GM15510 (cell line): ENCODE results near the gene TNN.

Experiments
- POLR2A ChIP-seq: IDR thresholded peaks from 3 replicates; pipeline ENCODE4 v1.6.1; 2011; ENCODE audit warnings: borderline replicate concordance; ENCODE audit not compliant: insufficient read length; ENCODE audit errors: extremely low read depth

The TNN gene

DNA sequence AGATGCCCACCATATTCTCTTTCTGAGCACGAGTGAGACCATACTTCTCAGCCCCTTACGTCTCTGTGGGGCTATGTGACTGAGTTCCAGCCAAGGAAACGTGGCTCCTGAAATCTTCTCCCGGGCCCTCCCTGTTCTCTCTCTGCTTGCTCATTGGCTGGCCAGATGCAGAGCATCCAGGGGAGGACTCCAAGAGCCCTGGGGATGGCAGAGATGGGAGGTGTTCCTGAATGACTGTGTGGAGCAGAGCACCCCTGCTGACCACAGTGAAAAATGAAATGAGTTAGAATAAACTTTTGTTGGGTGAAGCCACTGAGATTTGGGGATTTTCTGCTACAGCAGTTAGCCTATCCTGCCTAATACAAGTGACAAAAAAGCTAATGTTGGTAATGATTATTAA, 101.1 kb downstream of the TNN start:
- no peak for TF ChIP-seq POLR2A

DNA sequence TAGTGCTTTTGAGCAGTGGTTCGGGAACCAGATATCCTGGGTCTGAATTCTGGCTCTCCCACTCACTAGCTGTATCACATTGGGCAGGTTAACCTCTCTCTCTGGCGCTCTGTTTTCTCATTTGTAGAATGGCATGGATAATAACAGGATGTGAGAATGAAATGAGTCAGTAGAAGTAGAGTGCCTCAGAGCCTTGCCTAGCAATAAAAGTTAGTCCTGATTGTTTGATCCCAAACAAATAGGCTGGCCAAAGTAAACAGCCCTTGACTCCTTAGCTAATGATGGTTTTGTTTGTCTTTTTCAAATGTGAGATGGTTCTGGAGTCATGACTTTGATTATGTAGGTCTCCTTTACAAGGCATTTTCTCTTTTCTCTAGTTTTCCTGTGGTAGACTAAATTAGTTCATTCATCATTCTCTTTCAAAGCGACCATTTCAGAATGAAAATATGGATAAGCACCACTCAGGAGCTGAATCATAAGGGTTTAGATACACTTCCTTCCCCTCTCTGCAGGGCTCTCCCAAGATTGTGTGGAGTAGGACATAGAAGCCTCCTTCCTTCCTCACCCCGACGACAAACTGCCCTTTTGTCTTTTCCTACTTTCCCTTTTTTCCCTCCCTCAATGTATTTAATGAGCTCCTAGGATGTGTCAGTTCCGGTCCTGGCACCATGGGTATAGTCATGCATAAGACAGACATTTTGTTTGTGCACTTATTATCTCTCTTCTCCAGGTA, 101.8 kb downstream of the TNN start:
- no peak for TF ChIP-seq POLR2A

DNA sequence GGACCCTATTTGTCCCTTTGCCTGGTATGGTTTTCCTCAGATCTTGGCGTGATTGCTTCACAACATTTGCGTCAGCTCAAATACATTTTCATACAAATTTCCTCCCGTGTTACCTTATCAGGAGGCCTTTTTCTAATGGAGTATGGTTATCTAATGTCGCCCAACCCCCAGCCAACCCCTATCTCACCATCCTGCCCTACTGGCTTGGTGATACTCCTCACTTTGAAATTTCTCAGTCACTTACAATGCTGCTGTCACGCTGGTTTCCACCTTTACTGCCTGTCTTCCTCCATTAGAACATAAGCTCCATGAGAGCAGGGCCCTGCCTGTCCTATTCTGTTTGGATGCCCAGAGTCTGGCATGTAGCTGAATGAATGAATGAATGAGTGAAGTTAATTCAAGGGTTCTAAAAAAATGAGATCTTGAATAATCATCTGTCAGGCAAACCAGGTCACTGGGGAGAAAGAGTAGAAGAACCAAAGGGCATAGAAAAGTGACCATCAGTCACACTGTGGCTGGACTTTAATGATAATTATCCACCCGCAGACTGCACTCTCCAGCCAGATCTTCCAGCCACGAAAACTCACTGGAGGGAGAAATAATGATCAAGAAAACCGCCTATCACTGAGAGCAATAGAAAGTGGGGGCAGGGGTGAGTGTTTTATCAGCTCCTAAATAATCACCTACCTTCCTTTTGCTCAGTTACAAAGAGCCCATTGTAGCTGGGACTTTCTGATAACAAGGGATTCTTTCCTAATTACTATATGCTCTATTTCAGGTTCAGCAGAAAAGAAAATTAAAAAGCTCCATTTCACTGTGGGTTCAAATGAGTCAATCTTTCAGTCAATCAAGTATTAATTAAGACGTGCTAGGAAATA, 103.6 kb downstream of the TNN start:
- no peak for TF ChIP-seq POLR2A

DNA sequence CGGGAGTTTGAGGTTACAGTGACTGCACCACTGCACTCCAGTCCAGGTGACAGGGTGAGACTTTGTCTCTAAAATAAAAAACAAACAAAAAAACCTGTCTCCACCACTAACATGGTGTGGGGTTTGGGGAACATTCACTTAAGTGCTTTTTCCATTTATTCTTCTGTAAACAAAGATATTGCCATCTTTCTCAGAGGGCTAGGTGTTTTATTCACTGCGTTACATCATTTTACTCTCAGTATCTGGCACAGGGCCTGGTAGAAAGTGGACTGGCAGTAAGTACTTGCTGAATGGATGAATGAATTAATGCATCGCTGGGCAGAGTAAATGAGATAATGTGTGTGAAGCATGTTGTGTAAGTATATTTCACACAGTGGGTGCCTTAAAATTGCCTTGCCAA, 104.9 kb downstream of the TNN start:
- no peak for TF ChIP-seq POLR2A

DNA sequence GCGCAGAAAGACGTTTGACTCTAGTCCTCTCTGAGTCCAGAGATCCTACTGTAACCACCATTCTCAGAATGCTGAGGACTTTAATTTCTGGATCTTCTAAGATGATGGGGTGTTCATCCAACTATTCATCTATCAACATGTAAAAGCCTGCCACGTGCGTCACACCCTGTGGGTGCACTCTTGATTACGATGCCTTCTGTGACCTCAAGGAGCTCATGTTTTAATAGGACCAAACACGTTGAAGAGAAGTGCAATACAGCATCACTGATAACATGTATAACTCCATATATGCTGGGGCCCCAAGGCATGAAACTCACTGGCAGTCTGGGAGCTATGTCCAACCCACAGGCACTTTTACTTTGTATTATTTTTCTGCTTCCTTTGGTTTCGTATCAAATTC, 105.9 kb downstream of the TNN start:
- TF ChIP-seq POLR2A, result no peak

DNA sequence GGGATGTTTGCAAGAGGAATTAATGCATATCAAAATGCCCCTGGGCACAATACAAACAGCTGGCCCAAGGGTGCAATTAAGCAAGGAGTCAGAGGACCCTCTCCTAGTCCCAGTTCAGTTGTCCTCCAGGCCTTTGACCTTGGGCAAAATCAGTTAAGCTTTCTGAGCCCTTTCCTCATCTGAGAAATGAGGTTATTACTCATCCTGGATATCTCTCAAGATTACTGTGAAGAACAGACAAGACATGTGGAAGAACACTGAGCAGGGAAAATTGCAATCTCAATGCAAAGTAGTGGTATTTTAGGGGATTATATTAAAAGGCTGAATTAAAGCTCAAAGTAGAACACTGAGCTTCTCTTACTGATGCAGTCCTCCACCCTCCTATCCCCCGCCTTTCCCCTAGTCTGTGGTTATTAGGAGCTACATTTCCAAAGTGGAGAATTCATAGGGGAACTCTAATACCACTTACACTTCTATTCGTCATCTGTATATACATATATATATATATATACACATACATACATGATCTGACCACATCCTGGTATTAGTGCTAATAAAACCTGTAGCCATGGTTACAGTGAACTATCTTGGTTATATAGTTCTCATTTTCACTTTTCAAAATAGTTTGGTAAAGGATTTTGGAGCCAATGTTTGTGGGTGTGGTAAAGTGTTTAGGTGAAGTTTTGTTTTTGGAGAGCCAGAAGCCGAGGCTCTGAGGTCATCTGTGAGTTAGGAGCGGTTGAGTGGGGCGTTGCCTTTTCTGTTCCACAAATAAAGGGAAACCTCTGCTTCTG, 106.9 kb downstream of the TNN start:
- TF ChIP-seq POLR2A, result no peak

DNA sequence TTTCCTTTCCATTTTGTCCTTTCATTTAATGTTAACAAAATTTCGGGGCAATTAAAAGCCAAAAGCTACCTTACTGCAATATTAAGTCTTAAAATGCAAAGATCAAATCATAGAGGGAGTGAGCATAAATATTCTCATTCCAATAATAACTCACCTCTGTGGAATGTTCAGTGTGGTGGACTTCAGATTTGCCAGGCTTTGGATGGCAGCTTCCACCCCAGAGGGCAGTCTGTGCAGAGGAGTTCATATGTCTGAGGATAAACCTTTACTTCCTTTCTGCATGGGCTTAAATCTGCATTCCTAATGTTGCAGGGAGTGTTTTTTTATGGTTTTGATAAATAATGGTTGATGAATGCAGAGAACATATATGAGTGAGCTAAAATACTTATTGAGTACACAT, 108.6 kb downstream of the TNN start:
- no peak for TF ChIP-seq POLR2A

DNA sequence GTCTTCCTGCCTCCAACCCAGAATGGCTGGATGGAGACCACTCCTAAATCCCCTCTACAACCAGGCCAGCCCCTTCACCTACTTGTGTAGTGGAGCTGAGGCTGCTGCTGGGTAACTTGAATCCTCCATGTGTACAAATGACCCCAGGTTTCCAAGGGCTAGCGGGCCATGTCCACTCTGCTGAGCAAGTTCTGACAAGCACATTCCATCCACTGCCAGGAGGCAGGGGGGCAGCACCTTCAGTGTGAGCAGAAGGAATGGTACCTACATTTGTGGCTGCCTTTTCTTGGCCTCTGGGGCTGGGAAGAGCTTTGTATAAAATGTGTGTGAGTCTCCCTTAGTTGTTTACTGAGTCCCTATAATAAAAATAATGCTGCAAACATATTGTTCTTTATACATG, 110.4 kb downstream of the TNN start:
- TF ChIP-seq POLR2A, result no peak

DNA sequence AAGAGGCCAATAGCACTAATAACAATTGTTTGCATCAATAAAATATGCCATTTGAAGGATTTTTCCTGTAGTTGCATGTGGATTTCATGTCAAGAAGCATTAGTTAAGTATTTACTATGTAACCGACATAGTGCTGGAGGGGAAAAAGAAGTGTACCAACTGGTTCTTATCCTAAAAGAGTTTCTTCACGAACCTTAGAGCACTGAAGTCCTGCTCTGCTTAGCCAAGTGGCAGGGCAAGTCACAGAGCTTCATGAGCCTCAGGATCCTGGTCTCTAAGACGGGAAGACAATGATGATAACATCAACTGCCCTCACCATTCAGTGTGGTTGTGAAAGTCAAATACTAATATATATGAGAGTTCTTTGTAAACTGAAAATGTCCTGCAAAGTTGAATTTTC, 110.8 kb downstream of the TNN start:
- no peak for TF ChIP-seq POLR2A

DNA sequence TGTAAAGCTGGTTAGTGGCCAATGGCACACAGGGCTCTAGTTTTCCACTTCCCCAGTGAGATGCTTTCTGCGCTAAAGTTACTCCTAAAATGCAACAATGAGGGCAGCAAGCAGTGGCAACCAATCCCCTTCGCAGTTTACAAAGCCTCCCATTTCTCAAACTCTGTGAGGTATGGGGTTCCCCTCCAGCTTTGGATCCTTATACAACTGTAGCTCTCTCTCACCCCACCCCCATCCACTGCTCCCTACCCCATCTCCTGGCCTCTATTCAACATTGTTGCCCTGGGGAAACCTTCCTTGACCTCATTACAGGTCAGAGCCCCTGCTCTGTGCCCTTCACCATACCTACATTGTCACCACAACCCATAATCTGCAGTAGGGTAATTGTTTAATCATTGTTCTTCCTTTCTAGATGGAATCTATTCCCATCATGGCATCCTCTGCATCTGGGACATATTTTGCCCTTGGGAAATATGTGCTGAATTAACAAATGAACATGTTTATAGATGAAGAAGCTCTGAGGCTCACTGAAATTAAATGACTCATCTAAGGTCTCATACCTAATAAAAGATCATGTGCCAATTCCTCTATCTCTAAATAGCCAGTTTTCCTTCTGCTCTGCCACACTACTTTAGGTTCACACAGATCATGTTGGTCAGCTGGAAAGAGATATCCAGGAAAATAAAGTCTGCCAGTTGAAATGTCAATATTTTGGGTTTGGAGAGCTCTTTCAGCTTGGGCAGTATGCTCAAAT, 112.4 kb downstream of the TNN start:
- no peak for TF ChIP-seq POLR2A

DNA sequence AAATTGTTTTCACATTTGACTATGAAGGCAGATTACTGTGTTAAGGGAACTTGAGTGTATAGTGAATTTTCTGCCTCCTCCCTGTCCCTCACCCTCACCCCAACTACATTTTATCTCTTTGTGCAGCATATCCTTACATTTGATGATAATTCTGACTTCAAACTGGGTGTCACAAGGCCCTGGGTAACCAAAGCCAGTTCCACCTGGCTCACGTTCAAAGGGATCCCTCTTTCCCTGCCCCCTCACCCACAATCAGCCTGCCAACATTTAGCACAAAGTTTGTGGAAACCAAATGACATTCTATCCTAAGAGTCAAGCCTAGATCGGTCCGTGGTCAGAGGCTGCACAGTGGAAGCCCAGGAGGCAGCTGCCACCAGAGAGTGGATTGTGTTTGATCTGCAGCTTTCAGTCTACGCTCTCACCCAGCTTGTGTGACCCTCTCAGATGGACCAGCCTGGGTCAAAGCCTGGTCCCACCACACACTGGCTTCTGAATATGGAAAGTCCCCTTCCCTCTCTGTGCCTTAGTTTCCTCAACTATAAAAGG, 114.6 kb downstream of the TNN start:
- no peak for TF ChIP-seq POLR2A

DNA sequence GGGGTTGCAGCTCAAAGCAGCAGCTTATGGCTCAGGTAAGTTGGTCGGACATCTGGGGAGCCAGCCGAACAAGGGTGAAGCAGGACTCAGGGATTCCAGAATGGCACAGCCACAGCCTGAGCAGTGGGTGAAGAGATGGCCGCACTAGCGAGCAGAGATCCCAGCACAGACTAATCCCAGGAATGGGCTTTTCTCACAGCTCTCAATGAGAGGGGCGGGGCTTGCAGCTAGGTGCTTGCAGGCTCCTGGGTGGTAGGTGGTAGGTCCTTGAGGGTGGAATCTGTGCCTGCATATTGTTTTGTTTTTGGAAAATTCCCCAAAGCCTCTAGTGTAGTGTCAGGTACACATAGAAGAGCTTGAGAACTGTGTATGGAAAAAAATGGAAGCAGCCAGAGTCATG, 116.0 kb downstream of the TNN start:
- TF ChIP-seq POLR2A, result no peak

DNA sequence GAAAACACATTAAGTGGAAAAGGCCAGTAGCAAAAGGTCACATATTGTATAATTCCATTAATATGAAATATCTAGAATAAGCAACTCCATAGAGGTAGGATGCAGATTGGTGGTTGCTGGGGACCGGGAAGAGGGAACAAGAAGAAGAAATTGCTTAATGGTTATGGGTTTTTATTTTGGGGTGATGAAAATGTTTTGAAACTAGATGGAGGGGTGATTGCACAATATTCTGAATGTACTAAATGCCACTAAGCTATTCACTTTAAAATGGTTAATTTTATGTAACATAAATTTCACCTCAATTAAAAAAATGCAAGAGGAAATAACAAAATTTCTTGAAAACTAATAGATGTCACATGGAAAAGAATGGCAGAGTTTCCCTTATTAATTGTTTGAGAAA, 118.3 kb downstream of the TNN start:
- TF ChIP-seq POLR2A, result no peak
